H1 (cell line): Measurements from ENCODE around the gene CYB5B. TPM values are rescaled to one million over a fixed set of nuclear protein-coding genes. Genes with fewer than 3 reads are reported as not detected.

Experiments used
- CTCF ChIA-PET: fragments of 300-600 bp; sonication (Branson Sonifier 250); formaldehyde crosslinking; loops from one replicate; lab custom pipeline; 2021; ENCODE audit not compliant: partially characterized antibody; lab: Charles Lee
- POLR2A ChIA-PET: fragments of 300-600 bp; sonication (Branson Sonifier 250); formaldehyde crosslinking; loops from one replicate; lab custom pipeline; 2021; ENCODE audit warnings: inconsistent platforms; ENCODE audit not compliant: partially characterized antibody; lab: Charles Lee
- DNase-seq, 2 experiments: peaks; one replicate each; pipeline versions ENCODE4 v3.0.0 to v3.0.0-alpha.2; 2010 to 2022; ENCODE audit warnings: low spot score in 2 of 2, low read depth in 1 of 2, mixed read lengths in 1 of 2
- FAIRE-seq: peaks from 2 replicates; lab custom pipeline; 2011; peaks lifted over from hg19 to GRCh38; lab: Jason Lieb, UNC
- H2AFZ ChIP-seq: 2 replicates; pipeline ENCODE4 v1.8.1; 2012; ENCODE audit warnings: low read length, inconsistent platforms
- H2AK5ac ChIP-seq: 2 replicates; pipeline ENCODE4 v1.6.1; 2013; ENCODE audit warnings: low read depth, low read length
- H2BK120ac ChIP-seq: replicated peaks from 2 replicates; pipeline ENCODE3; 2013; ENCODE audit warnings: low read depth, low read length, inconsistent platforms
- H2BK12ac ChIP-seq: 2 replicates; pipeline ENCODE4 v1.6.1; 2013; ENCODE audit warnings: low read depth, low read length
- H2BK15ac ChIP-seq: 2 replicates; pipeline ENCODE4 v1.6.1; 2013; ENCODE audit warnings: low read length
- H2BK20ac ChIP-seq: 2 replicates; pipeline ENCODE4 v1.6.1; 2013; ENCODE audit warnings: low read length
- H2BK5ac ChIP-seq: 2 replicates; pipeline ENCODE4 v1.6.1; 2013; ENCODE audit warnings: low read depth, low read length
- H3K14ac ChIP-seq: 2 replicates; pipeline ENCODE4 v1.6.1; 2013; ENCODE audit warnings: inconsistent platforms; ENCODE audit not compliant: insufficient read length
- H3K18ac ChIP-seq: 2 replicates; pipeline ENCODE4 v1.6.1; 2013; ENCODE audit warnings: low read length; ENCODE audit errors: extremely low read depth
- H3K23ac ChIP-seq: 2 replicates; pipeline ENCODE4 v1.6.1; 2013; ENCODE audit warnings: inconsistent platforms; ENCODE audit not compliant: insufficient read length
- H3K23me2 ChIP-seq: 2 replicates; pipeline ENCODE4 v1.6.1; 2013; ENCODE audit warnings: low read depth, low read length
- H3K27ac ChIP-seq: 2 replicates; pipeline ENCODE4 v1.6.1; 2011; ENCODE audit warnings: low read depth, low read length, inconsistent platforms
- H3K27me3 ChIP-seq, 4 experiments: replicated peaks in 1 of 4; 1 replicate in 1 of 4; 2 replicates in 3 of 4; pipeline versions ENCODE4 v1.6.1 to v1.8.1; 2011 to 2013; ENCODE audit warnings: low read length in 3 of 4, mild to moderate bottlenecking in 3 of 4, inconsistent platforms in 2 of 4, mixed read lengths in 2 of 4, moderate library complexity in 1 of 4; ENCODE audit not compliant: control insufficient read depth in 3 of 4, insufficient read depth in 3 of 4; ENCODE audit errors: extremely low read depth in 1 of 4
- H3K36me3 ChIP-seq, 4 experiments: 2 replicates each; pipeline versions ENCODE4 v1.6.1 to v1.8.1; 2011 to 2013; ENCODE audit warnings: mild to moderate bottlenecking in 4 of 4, low read length in 3 of 4, moderate library complexity in 2 of 4, control low read depth in 1 of 4, inconsistent platforms in 1 of 4; ENCODE audit not compliant: insufficient read depth in 4 of 4, control insufficient read depth in 2 of 4
- H3K4ac ChIP-seq: replicated peaks from 2 replicates; pipeline ENCODE3; 2013; ENCODE audit warnings: low read length, low read depth, mixed read lengths, inconsistent platforms; ENCODE audit not compliant: insufficient read length
- H3K4me1 ChIP-seq, 4 experiments: replicated peaks in 1 of 4; 1 replicate in 1 of 4; 2 replicates in 3 of 4; pipeline versions ENCODE4 v1.6.1 to v1.8.1; 2011 to 2013; ENCODE audit warnings: low read length in 3 of 4, inconsistent platforms in 2 of 4, mixed read lengths in 1 of 4; ENCODE audit not compliant: insufficient read depth in 4 of 4, control insufficient read depth in 3 of 4
- H3K4me2 ChIP-seq, 2 experiments: 2 replicates each; pipeline versions ENCODE4 v1.6.1 to v1.8.1; 2011 to 2013; ENCODE audit warnings: low read depth in 2 of 2, low read length in 2 of 2, control low read depth in 1 of 2, inconsistent platforms in 1 of 2, mild to moderate bottlenecking in 1 of 2; ENCODE audit not compliant: insufficient read depth in 1 of 2
- H3K4me3 ChIP-seq, 4 experiments: fragments of 200-600, 300-600 bp in 1 of 4; sonication (generic), shearing (Covaris generic), sonication (Bioruptor Twin) in 1 of 4; 2 replicates each; pipeline versions ENCODE4 v1.5.1 to v1.8.1; 2011 to 2016; ENCODE audit warnings: low read length in 4 of 4, low read depth in 3 of 4, control low read depth in 2 of 4, inconsistent platforms in 2 of 4, mild to moderate bottlenecking in 2 of 4, mixed read lengths in 1 of 4, moderate library complexity in 1 of 4; ENCODE audit not compliant: insufficient read depth in 2 of 4; ENCODE audit errors: extremely low read depth in 1 of 4
- H3K56ac ChIP-seq: replicated peaks from 2 replicates; pipeline ENCODE3; 2013; ENCODE audit warnings: low read depth, mild to moderate bottlenecking, mixed read lengths, low read length, inconsistent platforms; ENCODE audit not compliant: insufficient read length
- H3K79me1 ChIP-seq: 2 replicates; pipeline ENCODE4 v1.6.1; 2013; ENCODE audit warnings: low read depth, low read length, control low read depth
- H3K79me2 ChIP-seq, 2 experiments: 2 replicates each; pipeline versions ENCODE4 v1.6.1 to v1.8.1; 2012 to 2013; ENCODE audit warnings: low read length in 2 of 2, mild to moderate bottlenecking in 2 of 2, inconsistent platforms in 1 of 2; ENCODE audit not compliant: insufficient read depth in 2 of 2, control insufficient read depth in 1 of 2
- H3K9ac ChIP-seq, 4 experiments: replicated peaks in 1 of 4; 1 replicate in 1 of 4; 2 replicates in 3 of 4; pipeline versions ENCODE4 v1.6.1 to v1.8.1; 2011 to 2013; ENCODE audit warnings: low read depth in 3 of 4, low read length in 3 of 4, control low read depth in 2 of 4, mild to moderate bottlenecking in 2 of 4, moderate library complexity in 2 of 4, inconsistent platforms in 1 of 4; ENCODE audit errors: extremely low read depth in 1 of 4
- H3K9me3 ChIP-seq, 2 experiments: 2 replicates each; pipeline versions ENCODE4 v1.6.1 to v1.8.1; 2012 to 2013; ENCODE audit warnings: mild to moderate bottlenecking in 2 of 2, moderate library complexity in 2 of 2, control low read depth in 1 of 2, inconsistent platforms in 1 of 2, low read depth in 1 of 2, low read length in 1 of 2, mixed read lengths in 1 of 2; ENCODE audit not compliant: insufficient read depth in 2 of 2
- H4K20me1 ChIP-seq, 2 experiments: replicated peaks in 1 of 2; 2 replicates each; pipeline versions ENCODE3 to v1.8.1; 2011 to 2013; ENCODE audit warnings: inconsistent platforms in 2 of 2, low read length in 2 of 2, mild to moderate bottlenecking in 1 of 2; ENCODE audit not compliant: insufficient read depth in 2 of 2, control insufficient read depth in 1 of 2
- H4K5ac ChIP-seq: 2 replicates; pipeline ENCODE4 v1.6.1; 2013; ENCODE audit warnings: low read length, low read depth, mixed read lengths, inconsistent platforms; ENCODE audit not compliant: insufficient read length
- H4K8ac ChIP-seq: 2 replicates; pipeline ENCODE4 v1.8.0; 2013; ENCODE audit warnings: mild to moderate bottlenecking, moderate library complexity, low read length, inconsistent platforms; ENCODE audit not compliant: insufficient read depth; ENCODE audit errors: extremely low read depth
- H4K91ac ChIP-seq: replicated peaks from 2 replicates; pipeline ENCODE3; 2013; ENCODE audit warnings: low read length, mixed read lengths, inconsistent platforms; ENCODE audit not compliant: insufficient read length
- ASH2L ChIP-seq: fragments of 200-600, 300-600 bp; sonication (generic); IDR thresholded peaks from one replicate; pipeline ENCODE4 v1.7.1; 2017; ENCODE audit warnings: low read length
- CBX5 ChIP-seq: fragments of 300-800, 300-1000 bp; sonication (generic); IDR thresholded peaks from 2 replicates; pipeline ENCODE4 v1.7.1; 2016; ENCODE audit warnings: antibody characterized with exemption, low read length, low read depth
- RBBP5 ChIP-seq: IDR thresholded peaks from 2 replicates; pipeline ENCODE4 v1.7.1; 2012; ENCODE audit warnings: low read depth, mild to moderate bottlenecking, inconsistent platforms, low read length, moderate library complexity, borderline replicate concordance
- RFX5 ChIP-seq: IDR thresholded peaks from 2 replicates; pipeline ENCODE4 v1.6.1; 2011; ENCODE audit warnings: low read depth, low read length, improper control_type of control experiment, borderline replicate concordance
- SIX5 ChIP-seq: IDR thresholded peaks from 2 replicates; pipeline ENCODE4 v1.6.1; 2011; ENCODE audit warnings: mild to moderate bottlenecking, low read depth, low read length
- SRF ChIP-seq: IDR thresholded peaks from 2 replicates; pipeline ENCODE4 v1.6.1; 2011; ENCODE audit warnings: mild to moderate bottlenecking, low read depth, low read length, moderate library complexity
- USF2 ChIP-seq: IDR thresholded peaks from 2 replicates; pipeline ENCODE4 v1.6.1; 2011; ENCODE audit warnings: low read length, improper control_type of control experiment
- WGBS, 2 experiments: shearing (Covaris generic) in 1 of 2; methylation state at CpG; one replicate each; pipeline versions ENCODE4 v1.1.6 to v1.1.7; 2013 to 2015; ENCODE audit warnings: low lambda C conversion rate in 2 of 2, mixed read lengths in 2 of 2, inconsistent platforms in 1 of 2, low coverage in 1 of 2, missing lambda C conversion rate in 1 of 2; ENCODE audit not compliant: insufficient replicate concordance in 2 of 2, insufficient coverage in 1 of 2, insufficient read length in 1 of 2; ENCODE audit errors: extremely low coverage in 1 of 2, missing lambda C conversion rate in 1 of 2; 5-methylcytosine and 5-hydroxymethylcytosine counted together
- polyA plus RNA-seq, 7 experiments: library from polyadenylated mRNA; depleted of rRNA in 3 of 7; stranded (reverse) in 5 of 7; unstranded in 2 of 7; fragments of >200 nt in 5 of 7; fragments of 200-250 nt in 2 of 7; gene quantifications; 1 replicate in 5 of 7; 2 replicates in 1 of 7; 4 replicates in 1 of 7; pipeline versions ENCODE4 v1.2.1 to v1.2.3, GENCODE V29; 2011 to 2013; ENCODE audit warnings: missing spikeins in 2 of 7, mixed read lengths in 2 of 7
- total RNA-seq: library from RNA; stranded (reverse); fragmentation: NEBNext Ultra II Directional; extraction: Animal tissue kit (Norgen Biotek cat#: 25700); gene quantifications from 2 replicates; pipeline ENCODE4 v1.2.1, GENCODE V29; 2021

Gene CYB5B
- total and polyA plus RNA-seq, 2 of the 8 experiments (the other 6 are each of a cell fraction or from before 2014, with no cell fraction given): 108 to 127 TPM

- H3K9ac ChIP-seq: no peak overlapping the region
- H3K14ac ChIP-seq: no peak overlapping the region
- ChIA-PET CTCF (interaction anchor here (1.1 kb wide), 1 partner anchor 46 kb away, joined by 3 read pairs; no protein-coding TSS in a partner anchor), POLR2A (no interaction called here)
- no peak overlapping the region for H4K5ac ChIP-seq
- 83% methylated on average over 12 of the region's 12 CpGs; no CpG with 5 or more reads in 1 of the 2 experiments for WGBS, 2 experiments
- H2BK12ac ChIP-seq: no peak overlapping the region
- H2BK15ac ChIP-seq: no peak overlapping the region
- no peak overlapping the region for H3K23ac ChIP-seq
- no peaks in the 10 kb centered on the region for H3K27me3 ChIP-seq
- no peak overlapping the region for H2BK120ac ChIP-seq
- no peak overlapping the region for H2BK5ac ChIP-seq
- peaks cover 0 to 49% of the 10 kb centered on the region in 2 experiments; a peak in 2 of 4 replicates for H3K79me2 ChIP-seq
- no peak overlapping the region for H3K18ac ChIP-seq
- H3K23me2 ChIP-seq: no peaks in the 10 kb centered on the region
- no peak overlapping the region for H3K4me2 ChIP-seq
- peaks cover 0 to 7% of the 10 kb centered on the region in 2 experiments for H4K20me1 ChIP-seq
- H3K4me1 ChIP-seq: no peaks in the 10 kb centered on the region
- H2AFZ ChIP-seq: no peak overlapping the region
- no peak overlapping the region for H3K4me3 ChIP-seq
- H3K36me3 ChIP-seq: peaks cover 0 to 17% (median 5%) of the 10 kb centered on the region in 4 experiments; a peak in 4 of 8 replicates
- H3K27ac ChIP-seq: no peak overlapping the region
- no peak overlapping the region for H4K8ac ChIP-seq
- H2BK20ac ChIP-seq: no peak overlapping the region
- no peak overlapping the region for H3K4ac ChIP-seq
- no peak overlapping the region for H4K91ac ChIP-seq
- TF ChIP-seq SIX5: no peak
- no peak for TF ChIP-seq RBBP5
- TF ChIP-seq SRF: no peak
- TF ChIP-seq USF2: no peak
- no peak for TF ChIP-seq ASH2L
- TF ChIP-seq RFX5: no peak
- TF ChIP-seq CBX5: no peak
- H3K79me1 ChIP-seq: no peaks in the 10 kb centered on the region; the same call in 1 of the 2 replicates
- FAIRE-seq (no peak), DNase-seq (no peak)
- H3K56ac ChIP-seq: no peak overlapping the region
- H3K9me3 ChIP-seq: no peaks in the 10 kb centered on the region
- H2AK5ac ChIP-seq: no peak overlapping the region
Observed at GRCh38 chr16:69443927-69444631, 19.7 kb downstream of the CYB5B start.
